Body of pancreas (tissue), 4 donors: Measurements from ENCODE around the gene MAML3. TPM values are rescaled to one million over a fixed set of nuclear protein-coding genes. Genes with fewer than 3 reads are reported as not detected.

Experiments used
- ATAC-seq: fragments of 150-250 bp; one replicate; pipeline ENCODE4 v1.9.1; 2016
- DNase-seq, 4 donors: peaks; one replicate each; pipeline ENCODE4 v3.0.0-alpha.2; 2019
- H3K27ac ChIP-seq, 4 donors: fragments of 200-600 bp; sonication (generic); 1 replicate in 3 of 4; 2 replicates in 1 of 4; pipeline versions ENCODE4 v1.5.1 to v1.6.1; 2016 to 2019; ENCODE audit warnings: mild to moderate bottlenecking in 1 of 4, mixed read lengths in 1 of 4, moderate library complexity in 1 of 4
- H3K27me3 ChIP-seq, 2 donors: fragments of 200-600 bp; sonication (generic); one replicate each; pipeline ENCODE4 v1.6.0; 2016; ENCODE audit warnings: mild to moderate bottlenecking in 1 of 2
- H3K36me3 ChIP-seq, 2 donors: fragments of 200-600 bp; sonication (generic); replicated peaks in 1 of 2; 2 replicates each; pipeline ENCODE4 v1.5.1; 2016; ENCODE audit warnings: low read depth in 2 of 2; ENCODE audit not compliant: insufficient read depth in 1 of 2
- H3K4me1 ChIP-seq: fragments of 200-600 bp; sonication (generic); one replicate; pipeline ENCODE4 v1.6.0; 2016
- H3K4me3 ChIP-seq, 2 donors: fragments of 200-600 bp; sonication (generic); 1 replicate in 1 of 2; 2 replicates in 1 of 2; pipeline ENCODE4 v1.5.1; 2016 to 2019
- H3K9me3 ChIP-seq, 3 donors: fragments of 200-600 bp; sonication (generic); 1 replicate in 2 of 3; 2 replicates in 1 of 3; pipeline ENCODE4 v1.5.1; 2016
- CTCF ChIP-seq, 7 experiments: fragments of 450-650 bp in 4 of 7; fragments of 200-600 bp in 3 of 7; sonication (generic) in 3 of 7; IDR thresholded peaks; one replicate each; pipeline ENCODE4 v1.5.1; 2016 to 2019; ENCODE audit warnings: antibody characterized with exemption in 7 of 7
- POLR2A ChIP-seq, 3 donors: fragments of 450-650 bp; IDR thresholded peaks; one replicate each; pipeline ENCODE4 v1.6.1; 2016; ENCODE audit warnings: antibody characterized with exemption in 3 of 3, mild to moderate bottlenecking in 2 of 3
- WGBS, 2 donors: methylation state at CpG; one replicate each; pipeline ENCODE4 v1.1.5; 2017; 5-methylcytosine and 5-hydroxymethylcytosine counted together
- intact Hi-C: fragments of 100-400 bp; cut with DNase I; formaldehyde crosslinking; loops from one replicate; pipeline ENCODE4 v1.15.1; 2023
- total RNA-seq, 2 donors: library from RNA; depleted of rRNA; stranded (reverse); fragments of >200 nt; gene quantifications; one replicate each; pipeline ENCODE4 v1.1.0, GENCODE V29; 2016

Gene MAML3
- total RNA-seq, 2 donors from 2014 or later, result 11.2 to 11.4 TPM

GRCh38 chr4:140162596-140162995 is 8.6 kb upstream of the MAML3 start:
- Histone ChIP-seq H3K4me3 (no peak overlapping the region), H3K27ac (no peak overlapping the region), H3K36me3 (no peaks in the 10 kb centered on the region), H3K9me3 (no peaks in the 10 kb centered on the region), H3K27me3 (no peaks in the 10 kb centered on the region), H3K4me1 (peaks cover 13% of the 10 kb centered on the region)
- intact Hi-C loops, result loop anchor here (10.0 kb wide), 1 partner anchor 82 kb away; no protein-coding TSS in a partner anchor
- 74 to 85% methylated on average over 2 of the region's 2 CpGs for WGBS, 2 donors
- ATAC-seq (no peak), DNase-seq (no peak)
- TF ChIP-seq CTCF (IDR thresholded peaks at IDR 0.05), result no peak
- TF ChIP-seq POLR2A (IDR thresholded peaks at IDR 0.05), result no peak

- 7 to 10% methylated on average over 3 of the region's 3 CpGs for WGBS, 2 donors
- intact Hi-C loops, result no loop called here
- Histone ChIP-seq H3K27ac (peak overlapping the region in 3 of 4 donors; percentile 26 to 67 (median 56)), H3K9me3 (no peaks in the 10 kb centered on the region), H3K4me3 (no peak overlapping the region), H3K4me1 (peaks cover 18% of the 10 kb centered on the region), H3K36me3 (no peaks in the 10 kb centered on the region), H3K27me3 (no peaks in the 10 kb centered on the region)
- ATAC-seq (no peak), DNase-seq (peak; percentile 54 to 83 (median 71))
- no peak for TF ChIP-seq POLR2A (IDR thresholded peaks at IDR 0.05)
- no peak for TF ChIP-seq CTCF (IDR thresholded peaks at IDR 0.05)
Observed at GRCh38 chr4:140158365-140159030, 4.5 kb upstream of the MAML3 start.

GRCh38 chr4:140157341-140157740 is 3.4 kb upstream of the MAML3 start:
- H3K4me1 ChIP-seq, result peaks cover 18% of the 10 kb centered on the region
- peak overlapping the region in 2 of 4 donors; percentile 19 to 67 for H3K27ac ChIP-seq
- no peaks in the 10 kb centered on the region for H3K27me3 ChIP-seq
- intact Hi-C loops, result no loop called here
- H3K4me3 ChIP-seq, result no peak overlapping the region
- TF ChIP-seq CTCF (IDR thresholded peaks at IDR 0.05) (no peak), POLR2A (IDR thresholded peaks at IDR 0.05) (no peak)
- H3K9me3 ChIP-seq, result no peaks in the 10 kb centered on the region
- 93 to 97% methylated on average over 2 of the region's 2 CpGs for WGBS, 2 donors
- peak in 1 of 4 donors; percentile 27 for DNase-seq
- no peaks in the 10 kb centered on the region for H3K36me3 ChIP-seq
- ATAC-seq, result no peak

GRCh38 chr4:140156529-140157171 is 2.7 kb upstream of the MAML3 start:
- Histone ChIP-seq H3K27ac (no peak overlapping the region), H3K9me3 (no peaks in the 10 kb centered on the region), H3K4me3 (no peak overlapping the region), H3K36me3 (no peaks in the 10 kb centered on the region), H3K4me1 (peaks cover 18% of the 10 kb centered on the region), H3K27me3 (no peaks in the 10 kb centered on the region)
- WGBS, 2 donors, result 56 to 84% methylated on average over 4 of the region's 4 CpGs
- ATAC-seq, result no peak
- intact Hi-C loops, result no loop called here
- TF ChIP-seq POLR2A (IDR thresholded peaks at IDR 0.05) (no peak), CTCF (IDR thresholded peaks at IDR 0.05) (no peak)
- no peak for DNase-seq
